Natural killer cell (primary cell): Measurements from ENCODE around the gene IFT81. TPM values are rescaled to one million over a fixed set of nuclear protein-coding genes. Genes with fewer than 3 reads are reported as not detected.

Experiments used
- ATAC-seq, 3 donors: fragments of 150-1000 bp in 2 of 3; fragments of 200-7000 bp in 1 of 3; cut with Tn5 transposase; 1 replicate in 1 of 3; 2 replicates in 2 of 3; pipeline ENCODE4 v1.10.0; 2021; ENCODE audit warnings: mild to moderate bottlenecking in 2 of 3, moderate library complexity in 2 of 3
- DNase-seq, 2 donors: peaks; one replicate each; pipeline versions ENCODE4 v3.0.0 to v3.0.0-alpha.2; 2013 to 2021; ENCODE audit warnings: mixed read lengths in 1 of 2
- H3K27ac ChIP-seq: one replicate; pipeline ENCODE4 v1.5.1; 2013; ENCODE audit warnings: mild to moderate bottlenecking, low read length
- H3K27me3 ChIP-seq: one replicate; pipeline ENCODE4 v1.6.1; 2013; ENCODE audit warnings: low read length; ENCODE audit not compliant: control insufficient read depth, insufficient read depth
- H3K36me3 ChIP-seq: one replicate; pipeline ENCODE4 v1.6.1; 2013; ENCODE audit warnings: low read length; ENCODE audit not compliant: control insufficient read depth, insufficient read depth
- H3K4me1 ChIP-seq: one replicate; pipeline ENCODE4 v1.6.1; 2013; ENCODE audit warnings: low read length; ENCODE audit not compliant: control insufficient read depth, insufficient read depth
- H3K4me3 ChIP-seq: one replicate; pipeline ENCODE4 v1.5.1; 2013; ENCODE audit warnings: low read length
- H3K9me3 ChIP-seq: one replicate; pipeline ENCODE4 v1.6.1; 2013; ENCODE audit warnings: low read length; ENCODE audit not compliant: control insufficient read depth, insufficient read depth
- H3K27ac Mint-ChIP-seq, 2 donors: one replicate each; pipeline ENCODE4 v1.8.0; 2022; ENCODE audit warnings: mild to moderate bottlenecking in 2 of 2, mixed read lengths in 2 of 2, moderate library complexity in 1 of 2
- H3K27me3 Mint-ChIP-seq, 2 donors: one replicate each; pipeline ENCODE4 v1.8.0; 2022; ENCODE audit warnings: low read depth in 2 of 2, mixed read lengths in 2 of 2
- H3K36me3 Mint-ChIP-seq: one replicate; pipeline ENCODE4 v1.8.0; 2022; ENCODE audit warnings: mixed read lengths
- H3K4me1 Mint-ChIP-seq, 2 donors: one replicate each; pipeline ENCODE4 v1.8.0; 2022; ENCODE audit warnings: mixed read lengths in 2 of 2
- H3K4me3 Mint-ChIP-seq: one replicate; pipeline ENCODE4 v1.8.0; 2022; ENCODE audit warnings: mild to moderate bottlenecking, moderate library complexity, mixed read lengths
- H3K9me3 Mint-ChIP-seq, 2 donors: one replicate each; pipeline ENCODE4 v1.8.0; 2022; ENCODE audit warnings: mixed read lengths in 2 of 2
- WGBS: methylation state at CpG from one replicate; pipeline ENCODE4 v1.1.7; 2013; ENCODE audit warnings: missing lambda C conversion rate; ENCODE audit not compliant: insufficient coverage; 5-methylcytosine and 5-hydroxymethylcytosine counted together
- intact Hi-C: fragments of 100-400 bp; cut with micrococcal nuclease; formaldehyde crosslinking; loops from one replicate; pipeline ENCODE4 v1.14.2; 2022
- total RNA-seq, 4 donors: library from RNA; stranded (reverse); fragments of 120-200 nt in 1 of 4; gene quantifications; one replicate each; pipeline versions ENCODE4 v1.2.3 to v1.2.4, GENCODE V29; 2013 to 2022
- TF ChIP-seq, protein P1 (sequence below): fragments of 200-600 bp; IDR thresholded peaks from one replicate; pipeline ENCODE4 v1.8.0; 2022; ENCODE audit warnings: antibody characterized with exemption

IFT81 gene
- total RNA-seq, 3 donors from 2014 or later (not counting 1 experiment from before 2014, with no cell fraction given), result 0.61 to 1.4 (median 0.80) TPM

DNA sequence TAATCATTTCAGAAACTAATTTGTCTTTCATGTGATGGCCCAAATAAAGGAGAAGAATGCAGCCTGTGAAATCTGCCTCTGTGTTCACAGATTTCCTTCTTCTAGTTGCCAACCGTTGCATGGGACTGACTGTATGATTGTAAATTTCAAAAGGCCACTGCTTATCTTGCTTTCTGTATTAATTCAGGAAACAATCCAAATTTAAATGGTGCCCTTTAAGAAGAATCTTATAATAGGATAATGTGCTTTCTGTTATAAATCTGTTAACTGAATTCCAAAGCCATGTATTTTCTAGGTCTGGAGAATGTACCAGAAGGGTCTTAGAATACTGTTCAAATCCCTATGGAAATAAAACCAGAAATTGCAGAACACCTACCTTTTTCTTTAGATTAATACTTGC is 98.3 kb downstream of the IFT81 start:
- no peak overlapping the region for H3K4me3 Mint-ChIP-seq
- DNase-seq (no peak), ATAC-seq (no peak)
- H3K4me1 Mint-ChIP-seq, result no peaks in the 10 kb centered on the region
- H3K27me3 Mint-ChIP-seq, result peaks cover 0 to under 1% of the 10 kb centered on the region in 2 donors
- no peak overlapping the region for H3K4me3 ChIP-seq
- no peaks in the 10 kb centered on the region for H3K36me3 Mint-ChIP-seq
- no peaks in the 10 kb centered on the region for H3K36me3 ChIP-seq
- H3K27ac ChIP-seq, result no peak overlapping the region
- H3K9me3 Mint-ChIP-seq, result no peaks in the 10 kb centered on the region
- WGBS, result 100% methylated on average over 1 of the region's 1 CpG
- H3K27ac Mint-ChIP-seq, result no peak overlapping the region
- no peaks in the 10 kb centered on the region for H3K4me1 ChIP-seq
- TF ChIP-seq, protein P1, sequence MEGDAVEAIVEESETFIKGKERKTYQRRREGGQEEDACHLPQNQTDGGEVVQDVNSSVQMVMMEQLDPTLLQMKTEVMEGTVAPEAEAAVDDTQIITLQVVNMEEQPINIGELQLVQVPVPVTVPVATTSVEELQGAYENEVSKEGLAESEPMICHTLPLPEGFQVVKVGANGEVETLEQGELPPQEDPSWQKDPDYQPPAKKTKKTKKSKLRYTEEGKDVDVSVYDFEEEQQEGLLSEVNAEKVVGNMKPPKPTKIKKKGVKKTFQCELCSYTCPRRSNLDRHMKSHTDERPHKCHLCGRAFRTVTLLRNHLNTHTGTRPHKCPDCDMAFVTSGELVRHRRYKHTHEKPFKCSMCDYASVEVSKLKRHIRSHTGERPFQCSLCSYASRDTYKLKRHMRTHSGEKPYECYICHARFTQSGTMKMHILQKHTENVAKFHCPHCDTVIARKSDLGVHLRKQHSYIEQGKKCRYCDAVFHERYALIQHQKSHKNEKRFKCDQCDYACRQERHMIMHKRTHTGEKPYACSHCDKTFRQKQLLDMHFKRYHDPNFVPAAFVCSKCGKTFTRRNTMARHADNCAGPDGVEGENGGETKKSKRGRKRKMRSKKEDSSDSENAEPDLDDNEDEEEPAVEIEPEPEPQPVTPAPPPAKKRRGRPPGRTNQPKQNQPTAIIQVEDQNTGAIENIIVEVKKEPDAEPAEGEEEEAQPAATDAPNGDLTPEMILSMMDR, result no peak
- no peaks in the 10 kb centered on the region for H3K9me3 ChIP-seq
- no peaks in the 10 kb centered on the region for H3K27me3 ChIP-seq
- intact Hi-C loops, result no loop called here

DNA sequence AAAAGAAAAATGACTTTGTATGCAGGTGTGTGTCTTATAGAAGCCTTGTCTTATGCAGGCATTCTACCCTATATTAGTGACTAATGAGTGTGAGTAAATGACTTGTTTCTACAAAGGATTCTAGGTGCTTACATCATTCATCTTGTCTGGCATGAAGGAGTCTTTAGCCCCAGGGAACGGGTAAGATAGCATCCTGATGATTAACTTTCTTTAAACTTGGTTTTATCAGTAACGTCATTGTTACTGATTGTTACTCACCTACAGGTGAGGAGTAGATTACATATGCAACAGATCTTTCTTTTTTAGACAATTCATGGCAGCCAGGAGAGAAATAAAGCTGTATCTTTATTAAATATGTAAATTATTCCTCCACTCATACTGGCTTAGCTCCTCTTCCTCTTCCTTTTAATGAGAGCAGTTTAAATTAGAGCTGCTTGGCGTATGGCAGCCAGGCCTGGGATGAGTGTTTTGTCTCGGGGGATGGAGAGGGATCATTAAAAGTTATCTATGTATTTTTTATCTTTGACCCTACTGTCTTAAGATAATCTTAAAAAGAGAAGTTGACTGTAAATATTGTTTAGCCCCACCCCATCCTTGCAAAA is 99.7 kb downstream of the IFT81 start:
- DNase-seq (no peak), ATAC-seq (no peak)
- Mint-ChIP-seq H3K27me3 (peaks cover 8 to 9% of the 10 kb centered on the region in 2 donors), H3K36me3 (no peaks in the 10 kb centered on the region), H3K4me1 (no peaks in the 10 kb centered on the region), H3K4me3 (no peak overlapping the region), H3K27ac (no peak overlapping the region), H3K9me3 (no peaks in the 10 kb centered on the region)
- Histone ChIP-seq H3K36me3 (no peaks in the 10 kb centered on the region), H3K4me1 (no peaks in the 10 kb centered on the region), H3K9me3 (no peaks in the 10 kb centered on the region), H3K27me3 (no peaks in the 10 kb centered on the region), H3K4me3 (no peak overlapping the region), H3K27ac (no peak overlapping the region)
- 64% methylated on average over 1 of the region's 4 CpGs for WGBS
- intact Hi-C loops, result no loop called here
- TF ChIP-seq, protein P1, result no peak

- ATAC-seq (no peak), DNase-seq (peak in 1 of 2 donors; percentile 7)
- peaks cover 8 to 9% of the 10 kb centered on the region in 2 donors for H3K27me3 Mint-ChIP-seq
- H3K27ac Mint-ChIP-seq, result no peak overlapping the region
- no peaks in the 10 kb centered on the region for H3K9me3 Mint-ChIP-seq
- H3K4me1 Mint-ChIP-seq, result no peaks in the 10 kb centered on the region
- no peak overlapping the region for H3K4me3 Mint-ChIP-seq
- TF ChIP-seq, protein P1, result no peak
- no peaks in the 10 kb centered on the region for H3K27me3 ChIP-seq
- no peak overlapping the region for H3K27ac ChIP-seq
- no peaks in the 10 kb centered on the region for H3K36me3 ChIP-seq
- 85% methylated on average over 9 of the region's 10 CpGs for WGBS
- intact Hi-C loops, result no loop called here
- H3K9me3 ChIP-seq, result no peaks in the 10 kb centered on the region
- no peak overlapping the region for H3K4me3 ChIP-seq
- H3K36me3 Mint-ChIP-seq, result no peaks in the 10 kb centered on the region
- no peaks in the 10 kb centered on the region for H3K4me1 ChIP-seq
Measured at GRCh38 chr12:110224379-110225304, 100.5 kb downstream of the IFT81 start.
